Activated CD4-positive, alpha-beta T cell treated with anti-CD3 and anti-CD28 coated beads, Interleukin-2, amount 50 U/mL, for 48 hours (primary cell): Measurements from ENCODE around the gene MSN.
"Not testable (repeated sequence)": the region's sequence is repeated elsewhere in the genome, so short reads cannot be mapped to it uniquely, and the experiment has no call there.

Experiments used
- DNase-seq, 2 experiments: peaks; one replicate each; pipeline ENCODE4 v3.0.0-alpha.2; 2020

MSN gene

GRCh38 chrX:65667503-65668376, at the start of gene MSN:
MSN (plus strand) TSS chrX:65667654; CDS start chrX:65667842, 188 bp downstream.
- DNase-seq, result peak; percentile 76 to 82

GRCh38 chrX:65620096-65620705, 47.3 kb upstream of the MSN start:
- DNase-seq, result not testable (repeated sequence)

- DNase-seq, result no peak
Measured at GRCh38 chrX:65630771-65631170, 36.7 kb upstream of the MSN start.

- no peak for DNase-seq
Measured at GRCh38 chrX:65633826-65634225, 33.6 kb upstream of the MSN start.

- DNase-seq, result no peak
Measured at GRCh38 chrX:65634732-65635131, 32.7 kb upstream of the MSN start.

GRCh38 chrX:65635378-65635777, 32.1 kb upstream of the MSN start:
- no peak for DNase-seq

- DNase-seq, result no peak
Measured at GRCh38 chrX:65635822-65636221, 31.6 kb upstream of the MSN start.

GRCh38 chrX:65636261-65636660, 31.2 kb upstream of the MSN start:
- not testable (repeated sequence) for DNase-seq

- no peak for DNase-seq
Measured at GRCh38 chrX:65637335-65637734, 30.1 kb upstream of the MSN start.

GRCh38 chrX:65642914-65643491, 24.5 kb upstream of the MSN start:
- no peak for DNase-seq

- no peak for DNase-seq
Measured at GRCh38 chrX:65643531-65644052, 23.9 kb upstream of the MSN start.

GRCh38 chrX:65644621-65645289, 22.7 kb upstream of the MSN start:
- DNase-seq, result peak in 1 of 2 experiments; percentile 15

- DNase-seq, result no peak
Measured at GRCh38 chrX:65647801-65648200, 19.7 kb upstream of the MSN start.

GRCh38 chrX:65652098-65652497, 15.4 kb upstream of the MSN start:
- DNase-seq, result no peak

- peak in 1 of 2 experiments; percentile 8 for DNase-seq
Measured at GRCh38 chrX:65657009-65657441, 10.4 kb upstream of the MSN start.

- no peak for DNase-seq
Measured at GRCh38 chrX:65657659-65658058, 9.8 kb upstream of the MSN start.

GRCh38 chrX:65658229-65658628, 9.2 kb upstream of the MSN start:
- no peak for DNase-seq

GRCh38 chrX:65667157-65667502, 324 bp upstream of the MSN start:
- DNase-seq, result no peak

GRCh38 chrX:65668377-65669310, 1.2 kb downstream of the MSN start:
- peak; percentile 57 to 68 for DNase-seq

- no peak for DNase-seq
Measured at GRCh38 chrX:65671286-65671685, 3.8 kb downstream of the MSN start.

- no peak for DNase-seq
Measured at GRCh38 chrX:65671966-65672365, 4.5 kb downstream of the MSN start.

GRCh38 chrX:65673857-65674203, 6.4 kb downstream of the MSN start:
- DNase-seq, result no peak
